Midbrain (tissue), 1 donor: ENCODE data around the gene TNFRSF12A.
"Not testable (repeated sequence)": the region's sequence is repeated elsewhere in the genome, so short reads cannot be mapped to it uniquely, and the experiment has no call there.

Source experiments
- DNase-seq: peaks from one replicate; lab custom pipeline; 2025; lab: John Stamatoyannopoulos, UW

The TNFRSF12A gene

GRCh38 chr16:3065742-3066439 is 45.7 kb downstream of the TNFRSF12A start:
- DNase-seq = no peak

GRCh38 chr16:3066440-3066748 is 46.2 kb downstream of the TNFRSF12A start:
- DNase-seq = no peak

DNA sequence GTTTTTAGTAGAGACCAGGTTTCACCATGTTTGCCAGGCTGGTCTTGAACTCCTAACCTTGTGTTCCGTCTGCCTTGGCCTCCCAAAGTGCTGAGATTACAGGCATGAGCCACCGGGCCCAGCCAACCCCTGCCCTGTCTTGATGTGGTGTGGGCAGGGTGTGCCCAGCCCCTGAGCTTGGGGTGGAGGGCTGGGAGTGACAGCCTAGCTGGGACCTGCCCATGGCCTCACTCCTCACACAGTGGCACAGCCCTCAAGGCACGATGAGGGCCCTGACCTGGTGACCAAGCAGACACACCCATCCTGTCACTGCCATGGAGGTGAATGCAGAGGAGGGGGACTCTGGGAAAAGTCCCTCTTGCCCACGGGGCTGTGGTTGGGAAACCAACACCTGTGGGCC is 48.3 kb downstream of the TNFRSF12A start:
- no peak for DNase-seq

- not testable (repeated sequence) for DNase-seq
These were observed 49.0 kb downstream of the TNFRSF12A start for GRCh38 chr16:3069146-3069545.

- no peak for DNase-seq
These were observed 50.5 kb downstream of the TNFRSF12A start for GRCh38 chr16:3070608-3071111.

GRCh38 chr16:3071655-3072054 is 51.5 kb downstream of the TNFRSF12A start:
- DNase-seq = no peak
